ENCODE data around the gene NTN3.

NTN3 gene

DNA sequence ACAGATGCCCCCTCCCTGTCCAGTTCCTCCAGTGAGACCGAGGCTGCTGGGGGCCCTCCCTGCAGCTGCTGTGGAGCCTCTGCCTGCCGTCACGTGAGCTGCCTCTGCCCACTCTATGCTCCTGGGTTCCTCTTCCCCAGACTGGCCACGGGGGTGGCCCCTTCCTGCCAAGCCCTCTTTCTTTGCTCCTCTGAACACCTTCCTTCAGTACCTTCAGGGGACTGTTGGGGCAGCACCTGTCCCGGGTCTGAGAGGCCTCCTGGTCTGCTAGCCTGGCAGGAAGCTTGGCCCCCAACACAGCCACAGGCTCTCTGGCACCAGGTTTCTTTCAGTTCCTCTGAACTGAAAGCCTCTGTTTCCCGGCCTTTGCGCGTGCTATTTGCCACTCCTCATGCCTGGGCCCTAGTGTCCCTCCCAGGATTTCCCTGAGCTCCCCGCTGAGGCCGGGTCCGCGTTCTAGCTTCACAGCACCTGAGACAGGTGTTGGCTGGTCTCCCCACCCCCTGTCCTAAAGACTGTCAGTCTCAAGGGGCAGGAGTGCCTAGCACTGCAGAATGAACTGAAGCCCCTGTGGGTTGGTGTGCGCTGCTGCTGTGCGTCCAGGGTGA, 36.1 kb downstream of the NTN3 start:
- TF ChIP-seq, protein P1, sequence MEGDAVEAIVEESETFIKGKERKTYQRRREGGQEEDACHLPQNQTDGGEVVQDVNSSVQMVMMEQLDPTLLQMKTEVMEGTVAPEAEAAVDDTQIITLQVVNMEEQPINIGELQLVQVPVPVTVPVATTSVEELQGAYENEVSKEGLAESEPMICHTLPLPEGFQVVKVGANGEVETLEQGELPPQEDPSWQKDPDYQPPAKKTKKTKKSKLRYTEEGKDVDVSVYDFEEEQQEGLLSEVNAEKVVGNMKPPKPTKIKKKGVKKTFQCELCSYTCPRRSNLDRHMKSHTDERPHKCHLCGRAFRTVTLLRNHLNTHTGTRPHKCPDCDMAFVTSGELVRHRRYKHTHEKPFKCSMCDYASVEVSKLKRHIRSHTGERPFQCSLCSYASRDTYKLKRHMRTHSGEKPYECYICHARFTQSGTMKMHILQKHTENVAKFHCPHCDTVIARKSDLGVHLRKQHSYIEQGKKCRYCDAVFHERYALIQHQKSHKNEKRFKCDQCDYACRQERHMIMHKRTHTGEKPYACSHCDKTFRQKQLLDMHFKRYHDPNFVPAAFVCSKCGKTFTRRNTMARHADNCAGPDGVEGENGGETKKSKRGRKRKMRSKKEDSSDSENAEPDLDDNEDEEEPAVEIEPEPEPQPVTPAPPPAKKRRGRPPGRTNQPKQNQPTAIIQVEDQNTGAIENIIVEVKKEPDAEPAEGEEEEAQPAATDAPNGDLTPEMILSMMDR (IDR thresholded peaks at IDR 0.05; ENCODE audit: insufficient read depth, low read length, poor library complexity, severe bottlenecking) = peak; percentile 35
- Histone ChIP-seq H3K27me3 (replicated peaks; ENCODE audit: control insufficient read depth, insufficient read depth, low read length) (no peaks in the 10 kb centered on the region), H3K4me3 (replicated peaks; ENCODE audit: low read depth, low read length) (no peak overlapping the region), H3K36me3 (ENCODE audit: control insufficient read depth, insufficient read depth, low read length) (no peaks in the 10 kb centered on the region)
- DNase-seq (ENCODE audit: extremely low read depth, insufficient read length) = peak; percentile 48

DNA sequence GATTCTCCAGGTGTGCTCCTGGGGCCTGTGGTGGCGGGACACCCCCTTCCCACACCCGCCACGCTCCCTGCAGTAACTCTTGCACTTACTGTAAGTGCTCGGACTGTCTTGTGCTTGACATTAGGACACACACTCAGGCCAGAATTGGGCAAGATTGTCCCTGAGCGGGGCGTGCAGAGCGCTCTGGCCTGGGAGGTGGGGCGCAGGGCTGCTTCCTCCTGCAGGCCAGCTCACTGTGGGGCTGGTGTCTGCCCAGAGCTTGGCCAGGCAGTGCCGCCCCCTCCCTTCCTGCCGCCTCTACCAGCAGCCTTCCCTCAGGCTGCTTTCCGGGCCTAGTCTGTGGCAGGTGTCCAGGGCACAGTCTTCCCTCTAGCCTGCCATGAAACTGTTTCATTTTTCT, 36.6 kb downstream of the NTN3 start:
- H3K4me3 ChIP-seq (replicated peaks; ENCODE audit: low read depth, low read length) = no peak overlapping the region
- DNase-seq (ENCODE audit: extremely low read depth, insufficient read length) = no peak
- H3K36me3 ChIP-seq (ENCODE audit: control insufficient read depth, insufficient read depth, low read length) = no peaks in the 10 kb centered on the region
- no peaks in the 10 kb centered on the region for H3K27me3 ChIP-seq (replicated peaks; ENCODE audit: control insufficient read depth, insufficient read depth, low read length)
- TF ChIP-seq, protein P1 (IDR thresholded peaks at IDR 0.05; ENCODE audit: insufficient read depth, low read length, poor library complexity, severe bottlenecking) = no peak

- Histone ChIP-seq H3K4me3 (replicated peaks; ENCODE audit: low read depth, low read length) (no peak overlapping the region), H3K27me3 (replicated peaks; ENCODE audit: control insufficient read depth, insufficient read depth, low read length) (no peaks in the 10 kb centered on the region), H3K36me3 (ENCODE audit: control insufficient read depth, insufficient read depth, low read length) (no peaks in the 10 kb centered on the region)
- no peak for DNase-seq (ENCODE audit: extremely low read depth, insufficient read length)
- TF ChIP-seq, protein P1 (IDR thresholded peaks at IDR 0.05; ENCODE audit: insufficient read depth, low read length, poor library complexity, severe bottlenecking) = no peak
Measured at GRCh38 chr16:2508722-2509400, 37.8 kb downstream of the NTN3 start.

DNA sequence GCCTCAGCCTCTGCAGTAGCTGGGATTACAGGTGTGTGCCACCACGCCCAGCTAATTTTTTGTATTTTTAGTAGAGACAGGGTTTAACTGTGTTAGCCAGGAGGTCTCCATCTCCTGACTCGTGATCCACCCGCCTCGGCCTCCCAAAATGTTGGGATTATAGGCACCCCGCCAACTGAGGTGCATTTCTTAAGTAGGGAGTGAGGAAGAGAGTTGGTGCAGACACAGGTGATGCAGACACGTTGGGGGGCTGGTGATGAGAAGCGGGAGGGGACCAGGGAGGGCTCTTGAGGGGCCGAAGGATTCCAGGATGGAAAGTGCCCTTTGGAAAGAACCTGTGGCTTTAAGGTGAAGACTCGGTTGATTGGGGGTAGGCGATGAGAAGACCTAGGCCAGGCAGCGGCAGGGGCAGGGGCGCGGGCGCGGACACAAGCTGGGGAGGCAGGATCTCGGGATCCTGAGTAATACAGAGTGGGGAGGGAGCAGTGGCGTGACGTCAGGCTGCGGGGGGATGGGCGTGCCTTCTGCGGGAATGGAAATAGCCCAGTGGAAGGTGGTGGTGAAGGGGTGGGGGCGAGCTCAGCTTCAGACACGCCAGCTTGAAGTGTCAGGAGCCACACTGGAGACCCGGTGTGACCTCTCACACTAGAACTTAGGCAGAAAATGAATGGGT, 40.2 kb downstream of the NTN3 start:
- TF ChIP-seq, protein P1 (IDR thresholded peaks at IDR 0.05; ENCODE audit: insufficient read depth, low read length, poor library complexity, severe bottlenecking) = no peak
- Histone ChIP-seq H3K36me3 (ENCODE audit: control insufficient read depth, insufficient read depth, low read length) (peaks cover 2% of the 10 kb centered on the region), H3K27me3 (replicated peaks; ENCODE audit: control insufficient read depth, insufficient read depth, low read length) (no peaks in the 10 kb centered on the region), H3K4me3 (replicated peaks; ENCODE audit: low read depth, low read length) (no peak overlapping the region)
- no peak for DNase-seq (ENCODE audit: extremely low read depth, insufficient read length)

DNA sequence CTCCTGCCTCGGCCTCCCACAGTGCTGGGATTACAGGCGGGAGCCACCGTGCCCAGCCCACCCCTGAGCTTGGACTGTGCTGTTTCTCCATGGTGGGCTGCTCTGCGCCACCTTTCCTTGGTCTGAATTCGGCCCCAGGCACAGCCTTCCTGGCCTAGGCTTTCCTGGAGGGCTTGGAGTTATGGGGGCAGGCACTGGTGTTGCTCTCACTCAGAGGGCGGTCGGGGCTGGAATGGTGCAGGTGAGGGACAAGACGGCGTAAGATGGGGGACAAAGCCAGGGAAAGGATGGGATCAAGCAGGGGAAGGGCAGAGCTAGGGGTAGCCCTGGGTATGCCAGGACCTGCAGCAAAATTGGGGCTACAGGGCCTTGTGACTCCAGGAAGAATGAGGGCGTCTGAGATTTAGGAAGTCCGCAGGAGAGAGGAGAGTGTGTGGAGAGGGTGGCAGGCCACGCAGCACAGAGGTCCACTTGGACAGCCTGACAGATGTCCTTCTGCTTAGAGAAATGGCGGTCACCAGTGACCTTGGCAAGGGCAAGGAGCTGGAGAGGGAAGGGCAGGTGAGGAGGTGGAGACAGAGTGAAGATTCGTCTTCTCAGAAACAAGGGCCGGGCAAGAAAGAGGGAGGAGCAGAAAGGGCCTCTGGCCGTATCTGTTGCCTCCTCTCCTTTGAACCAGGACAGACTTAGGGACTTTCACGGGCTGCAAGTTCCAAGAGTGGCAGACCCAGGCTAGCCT, 41.1 kb downstream of the NTN3 start:
- H3K36me3 ChIP-seq (ENCODE audit: control insufficient read depth, insufficient read depth, low read length) = peaks cover 7% of the 10 kb centered on the region
- no peak overlapping the region for H3K4me3 ChIP-seq (replicated peaks; ENCODE audit: low read depth, low read length)
- DNase-seq (ENCODE audit: extremely low read depth, insufficient read length) = no peak

More for the DNA sequence above, 41.1 kb downstream of the NTN3 start:
- TF ChIP-seq, protein P1 (IDR thresholded peaks at IDR 0.05; ENCODE audit: insufficient read depth, low read length, poor library complexity, severe bottlenecking) = no peak
- no peaks in the 10 kb centered on the region for H3K27me3 ChIP-seq (replicated peaks; ENCODE audit: control insufficient read depth, insufficient read depth, low read length)

Data from GM06990 (cell line).